HAP-1 (cell line): ENCODE results near the gene LRRC28.
A peak's percentile ranks its signal among the peaks of the same experiment; 100 is the strongest.

Source experiments
- DNase-seq, 2 experiments: peaks; one replicate each; pipeline ENCODE4 v3.0.0-alpha.2; 2016 to 2020; ENCODE audit warnings: low spot score in 2 of 2
- H3K27me3 ChIP-seq: fragments of 250-450 bp; sonication (Bioruptor Pico); 2 replicates; pipeline ENCODE4 v1.5.1; 2020; ENCODE audit warnings: low read depth, mild to moderate bottlenecking, moderate library complexity
- H3K36me3 ChIP-seq: fragments of 250-450 bp; sonication (Bioruptor Pico); replicated peaks from 2 replicates; pipeline ENCODE4 v1.5.1; 2020; ENCODE audit warnings: mild to moderate bottlenecking
- H3K4me1 ChIP-seq: fragments of 250-450 bp; sonication (Bioruptor Pico); 2 replicates; pipeline ENCODE4 v1.5.1; 2020; ENCODE audit warnings: mild to moderate bottlenecking
- H3K4me3 ChIP-seq: fragments of 250-450 bp; sonication (Bioruptor Pico); 2 replicates; pipeline ENCODE4 v1.5.1; 2020; ENCODE audit warnings: mild to moderate bottlenecking, moderate library complexity
- H3K9me3 ChIP-seq: fragments of 250-450 bp; sonication (Bioruptor Pico); 2 replicates; pipeline ENCODE4 v1.5.1; 2020; ENCODE audit warnings: mild to moderate bottlenecking, moderate library complexity
- in situ Hi-C: fragments of 300-500 bp; cut with MboI; formaldehyde crosslinking; loops from 3 replicates; pipeline ENCODE4 v1.14.3; 2020; ENCODE audit warnings: low sequenced_read_pairs, inconsistent platforms, mixed read lengths

Gene LRRC28

DNA sequence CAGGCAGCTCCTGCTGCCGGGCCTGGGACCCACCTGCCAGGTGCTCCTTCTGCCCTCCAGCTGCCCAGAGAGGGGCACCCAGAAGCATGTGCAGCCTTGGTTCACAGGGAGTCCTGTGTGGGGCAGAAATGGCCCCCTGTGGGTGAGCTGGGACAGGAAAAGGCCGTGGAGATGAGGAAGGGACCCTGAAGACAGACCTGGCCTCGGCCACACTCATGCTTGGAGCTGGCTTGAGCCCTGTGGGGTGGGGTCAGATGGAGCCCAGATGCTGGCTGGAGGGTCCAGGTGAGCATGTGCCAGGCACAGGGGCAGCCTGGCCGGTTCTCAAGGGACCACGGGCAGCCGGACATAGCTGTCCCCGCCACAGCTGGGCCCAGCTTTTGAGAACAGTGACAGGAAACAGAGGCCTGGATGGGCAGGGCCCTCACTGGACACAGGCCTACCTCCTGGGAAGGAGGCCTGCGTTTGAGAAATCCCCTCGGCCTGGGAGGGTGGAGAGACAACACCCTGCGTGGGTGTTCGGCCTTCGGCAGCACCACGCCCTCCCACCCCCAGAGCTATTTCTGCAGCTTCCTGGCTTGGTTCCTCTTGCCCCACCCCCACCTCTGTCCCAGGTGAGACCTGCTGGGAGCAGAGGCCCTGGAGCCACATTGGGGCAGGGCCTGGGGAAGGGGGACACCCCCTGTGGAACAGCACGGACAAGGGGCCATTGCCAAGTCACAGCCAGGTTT, 181.9 kb downstream of the LRRC28 start:
- H3K9me3 ChIP-seq = no peaks in the 10 kb centered on the region
- no peak for DNase-seq
- no peaks in the 10 kb centered on the region for H3K4me1 ChIP-seq
- no peaks in the 10 kb centered on the region; the same call in 1 of the 2 replicates for H3K27me3 ChIP-seq
- H3K4me3 ChIP-seq = no peak overlapping the region
- in situ Hi-C loops = no loop called here
- no peaks in the 10 kb centered on the region for H3K36me3 ChIP-seq

DNA sequence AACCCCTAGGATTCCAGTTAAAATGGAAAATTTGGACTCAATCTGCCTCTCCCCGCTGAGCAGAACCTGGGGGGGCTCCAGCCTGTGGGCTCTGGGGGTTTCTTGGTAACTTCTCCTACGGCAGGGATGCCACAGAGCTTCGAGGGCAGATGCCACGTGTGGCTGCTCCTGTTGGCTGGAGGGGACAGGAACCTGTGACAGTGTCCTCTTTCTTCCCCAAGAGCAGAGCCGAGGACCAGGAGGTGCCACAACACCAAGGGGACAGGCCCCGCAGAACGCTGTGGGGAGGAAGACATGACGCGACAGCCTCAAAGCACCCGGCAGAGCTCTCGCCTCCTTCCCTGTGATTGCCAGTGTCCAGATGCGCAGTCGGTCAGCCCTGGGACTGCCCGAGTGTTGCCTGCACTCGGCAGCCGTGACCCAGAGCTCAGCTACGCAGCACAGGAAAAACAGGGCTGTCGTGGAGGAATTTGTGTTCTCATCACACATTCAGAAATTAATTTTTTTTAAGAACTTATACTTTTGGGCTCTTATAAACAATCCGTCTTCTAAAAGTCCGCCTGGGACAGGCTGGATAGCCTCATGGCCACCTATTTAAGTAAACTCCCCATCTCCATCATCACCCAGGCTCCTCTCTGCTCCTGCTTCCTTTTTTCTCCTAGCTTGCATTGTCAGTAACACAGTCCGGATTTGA, 182.6 kb downstream of the LRRC28 start:
- Histone ChIP-seq H3K4me1 (no peaks in the 10 kb centered on the region), H3K27me3 (no peaks in the 10 kb centered on the region; the same call in 1 of the 2 replicates), H3K9me3 (no peaks in the 10 kb centered on the region), H3K36me3 (no peaks in the 10 kb centered on the region), H3K4me3 (no peak overlapping the region)
- DNase-seq = no peak
- in situ Hi-C loops = no loop called here

DNA sequence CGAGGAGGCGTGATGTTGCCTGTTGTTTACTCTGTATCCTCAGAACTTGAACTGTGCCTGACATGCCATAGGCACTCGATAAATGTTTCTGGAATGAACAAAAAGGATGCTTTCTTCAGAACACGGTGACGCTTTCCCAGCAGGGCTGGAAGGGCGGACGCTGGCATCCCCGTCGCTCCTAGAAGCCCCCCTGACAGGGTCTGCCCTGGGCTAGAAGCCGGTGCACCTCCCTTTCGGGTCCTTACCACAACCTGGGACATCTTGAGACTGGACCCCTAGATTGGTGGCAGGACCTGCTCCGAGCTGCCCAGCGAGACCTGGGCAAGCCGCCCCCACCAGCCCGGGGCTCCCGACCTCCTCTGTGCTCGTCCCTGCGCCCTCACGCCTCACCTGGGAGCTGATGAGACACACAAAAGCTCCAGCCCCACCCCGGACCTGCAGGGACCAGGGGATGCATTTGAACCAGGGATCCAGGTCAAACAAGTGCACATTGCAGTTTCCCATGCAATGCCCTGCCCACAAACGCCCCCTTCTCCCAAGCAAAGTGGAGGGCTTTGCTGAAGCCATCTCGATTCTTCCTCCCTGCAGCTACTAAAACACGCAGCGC, 183.3 kb downstream of the LRRC28 start:
- no peaks in the 10 kb centered on the region for H3K9me3 ChIP-seq
- DNase-seq = no peak
- no peaks in the 10 kb centered on the region for H3K4me1 ChIP-seq
- in situ Hi-C loops = no loop called here
- H3K4me3 ChIP-seq = no peak overlapping the region
- H3K27me3 ChIP-seq = no peaks in the 10 kb centered on the region; the same call in 1 of the 2 replicates
- no peaks in the 10 kb centered on the region for H3K36me3 ChIP-seq

DNA sequence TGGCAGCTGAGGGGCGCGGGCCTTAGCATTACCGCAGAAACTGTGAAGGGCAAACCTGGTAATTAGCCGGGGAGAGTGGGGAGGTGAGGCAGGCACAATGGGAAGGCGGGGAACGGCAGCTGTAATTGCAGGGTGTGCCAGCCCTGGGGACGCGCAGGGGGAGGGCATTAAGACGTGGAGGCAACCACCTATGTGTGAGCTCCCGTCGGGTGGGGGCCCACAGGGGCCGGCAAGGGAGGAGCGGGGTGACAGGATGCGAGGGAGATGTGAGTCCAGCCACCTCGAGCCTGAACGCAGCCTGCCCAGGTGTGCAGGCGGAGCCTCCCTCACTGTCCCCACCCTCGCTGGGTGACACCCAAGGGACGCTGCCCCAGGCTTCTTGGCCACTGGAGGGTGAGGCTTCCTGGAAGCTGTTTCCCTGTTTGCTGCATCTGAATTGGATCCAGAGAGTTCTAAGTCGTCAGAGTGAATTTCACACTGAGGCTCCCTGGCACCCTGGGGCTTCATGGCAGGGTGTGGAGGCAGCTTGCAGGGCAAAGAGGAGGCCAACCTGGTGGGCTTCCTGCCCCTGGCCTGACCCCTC, 183.9 kb downstream of the LRRC28 start:
- in situ Hi-C loops = no loop called here
- no peak for DNase-seq
- Histone ChIP-seq H3K4me1 (no peaks in the 10 kb centered on the region), H3K27me3 (no peaks in the 10 kb centered on the region; the same call in 1 of the 2 replicates), H3K36me3 (no peaks in the 10 kb centered on the region), H3K4me3 (no peak overlapping the region), H3K9me3 (no peaks in the 10 kb centered on the region)

DNA sequence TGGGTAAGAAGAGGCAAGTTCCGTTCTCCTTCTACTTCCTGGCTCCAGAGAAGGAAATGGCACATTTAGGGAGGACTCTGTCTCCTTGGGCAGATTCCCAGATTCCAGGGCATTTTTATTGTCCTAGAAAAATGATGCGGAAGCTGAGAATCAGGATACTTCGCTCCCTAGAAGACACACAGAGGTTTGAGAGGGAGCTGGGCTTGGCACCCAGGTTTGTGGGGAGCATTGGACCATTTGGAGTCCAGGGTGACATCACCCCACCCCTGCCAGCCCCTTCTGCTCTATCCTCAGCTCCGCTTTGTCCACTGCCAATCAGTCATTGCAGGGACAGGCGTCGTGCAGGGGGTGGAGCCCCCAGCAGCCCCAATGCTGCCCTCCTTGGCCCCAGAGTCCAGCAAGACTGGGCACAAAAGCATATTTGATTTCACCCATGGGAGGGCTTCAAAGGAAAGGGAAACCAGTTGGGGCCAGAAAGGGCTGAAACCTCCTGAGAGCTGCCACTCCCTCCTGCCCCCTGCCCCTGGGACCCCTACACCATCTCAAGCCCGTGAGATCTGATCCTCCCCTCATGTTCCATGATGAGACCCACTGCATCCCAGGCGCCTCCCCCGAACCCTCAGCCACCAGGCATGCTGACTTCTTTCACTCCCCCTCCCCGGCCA, 184.7 kb downstream of the LRRC28 start:
- no peaks in the 10 kb centered on the region for H3K9me3 ChIP-seq
- in situ Hi-C loops = no loop called here
- no peak overlapping the region for H3K4me3 ChIP-seq
- no peaks in the 10 kb centered on the region for H3K4me1 ChIP-seq
- no peaks in the 10 kb centered on the region; the same call in 1 of the 2 replicates for H3K27me3 ChIP-seq
- no peaks in the 10 kb centered on the region for H3K36me3 ChIP-seq
- peak in 1 of 2 experiments; percentile 2 for DNase-seq

DNA sequence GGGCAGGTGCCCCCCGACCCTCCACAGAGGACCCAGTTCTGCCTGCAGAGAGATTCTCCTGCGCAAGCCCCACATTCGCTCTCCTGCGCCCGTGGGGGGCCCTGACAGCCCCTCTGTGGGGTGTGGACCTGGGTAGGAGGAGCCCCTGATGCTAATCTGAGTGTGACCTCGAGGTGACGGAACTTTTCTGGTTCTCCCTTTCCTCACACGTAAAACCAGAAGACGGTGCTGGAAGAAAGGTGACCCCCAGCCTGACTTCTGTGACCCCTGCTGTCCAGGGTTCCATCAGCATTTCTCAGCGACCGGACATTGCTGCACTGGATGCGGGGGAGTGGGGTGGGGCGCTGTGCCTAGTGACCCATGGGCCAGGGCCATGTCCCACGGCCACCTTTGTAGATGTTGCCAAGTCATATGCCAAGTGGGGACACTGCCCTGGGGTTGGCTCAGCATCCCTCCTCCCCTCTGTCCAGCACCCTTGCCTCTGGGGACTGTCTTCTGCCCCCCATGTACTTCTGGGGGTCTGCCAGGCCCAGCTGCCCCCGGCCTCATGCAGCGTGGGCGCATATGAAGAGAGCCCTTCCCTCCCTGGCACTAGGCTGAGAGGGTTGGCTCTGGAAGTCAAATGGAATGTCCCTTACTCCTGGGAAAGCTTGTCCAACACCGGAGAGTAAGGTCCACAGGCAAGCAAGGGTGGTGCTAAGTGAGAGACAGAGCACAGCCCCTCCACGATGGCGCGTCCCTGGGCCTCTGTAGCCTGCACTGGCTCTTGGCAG, 185.4 kb downstream of the LRRC28 start:
- Histone ChIP-seq H3K4me3 (no peak overlapping the region), H3K27me3 (no peaks in the 10 kb centered on the region; the same call in 1 of the 2 replicates), H3K9me3 (no peaks in the 10 kb centered on the region), H3K4me1 (no peaks in the 10 kb centered on the region), H3K36me3 (no peaks in the 10 kb centered on the region)
- DNase-seq = peak in 1 of 2 experiments; percentile 2
- in situ Hi-C loops = no loop called here

DNA sequence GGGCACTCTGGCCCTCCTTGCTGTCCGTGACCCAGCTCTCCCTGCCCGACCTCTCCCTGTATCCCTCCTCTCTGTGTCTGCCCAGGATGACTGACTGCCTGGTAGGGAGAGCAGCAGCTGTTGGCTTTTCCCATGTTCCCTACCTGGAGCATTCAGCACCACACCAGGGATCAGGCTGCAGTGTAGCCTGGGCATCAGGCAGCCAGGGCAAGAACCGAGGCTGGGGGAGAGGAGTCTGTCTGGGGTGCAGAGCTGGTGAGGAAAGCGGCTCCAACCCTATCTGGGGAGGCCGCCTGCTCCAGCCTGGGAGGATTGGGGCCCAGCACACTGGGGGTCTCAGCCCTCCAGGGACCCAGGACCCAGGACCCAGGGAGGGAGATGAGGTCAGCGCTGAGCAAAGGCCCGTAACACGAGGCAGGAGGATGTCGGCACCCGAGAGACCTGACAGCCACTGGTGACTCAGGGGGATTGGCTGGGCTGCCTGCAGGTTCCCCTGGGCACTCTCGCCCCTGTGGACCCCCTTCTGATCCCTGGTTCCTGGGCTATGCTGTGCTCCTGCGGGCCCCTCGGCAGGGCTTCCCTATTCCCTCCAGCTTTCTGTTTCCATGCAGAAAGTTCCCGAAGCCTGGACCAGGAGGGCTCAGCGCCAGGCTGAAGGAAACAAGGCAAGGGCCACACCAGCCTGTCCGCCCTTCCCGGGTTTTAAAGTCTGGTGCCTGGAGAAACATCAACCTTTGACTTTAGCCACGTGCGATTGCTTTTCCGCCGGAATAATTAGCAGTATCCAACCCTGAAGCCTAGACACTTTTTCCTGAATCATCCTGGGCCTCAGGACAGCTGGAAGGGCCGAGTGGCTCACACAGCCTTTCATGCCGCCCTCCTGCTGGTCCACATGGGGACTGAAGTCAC, 186.3 kb downstream of the LRRC28 start:
- H3K4me1 ChIP-seq = peaks cover 6% of the 10 kb centered on the region
- in situ Hi-C loops = no loop called here
- no peaks in the 10 kb centered on the region for H3K9me3 ChIP-seq
- no peaks in the 10 kb centered on the region; the same call in 1 of the 2 replicates for H3K27me3 ChIP-seq
- H3K4me3 ChIP-seq = no peak overlapping the region
- no peaks in the 10 kb centered on the region for H3K36me3 ChIP-seq
- peak in 1 of 2 experiments; percentile 6 for DNase-seq

DNA sequence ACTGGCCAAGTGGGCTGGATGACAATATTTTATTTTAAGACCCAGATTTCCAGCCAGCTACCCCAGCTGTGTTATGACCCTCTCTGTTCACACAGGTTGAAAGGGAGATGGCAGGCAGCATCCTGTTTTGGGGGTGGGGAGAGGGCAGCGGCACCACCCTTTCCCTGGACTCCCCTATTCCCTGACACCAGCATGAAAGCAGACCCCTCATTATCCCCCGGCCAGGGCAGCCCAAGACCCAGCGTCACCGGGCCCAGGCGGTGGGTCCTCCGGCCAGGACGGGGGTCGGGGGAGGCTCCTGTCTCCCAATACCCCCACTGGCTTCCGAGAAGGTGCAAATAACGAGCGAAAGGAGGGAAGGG, 186.9 kb downstream of the LRRC28 start:
- no peak overlapping the region for H3K4me3 ChIP-seq
- DNase-seq = peak in 1 of 2 experiments; percentile 2
- no peaks in the 10 kb centered on the region for H3K9me3 ChIP-seq
- H3K36me3 ChIP-seq = no peaks in the 10 kb centered on the region
- in situ Hi-C loops = no loop called here
- no peaks in the 10 kb centered on the region; the same call in 1 of the 2 replicates for H3K27me3 ChIP-seq
- peaks cover 10% of the 10 kb centered on the region for H3K4me1 ChIP-seq

DNA sequence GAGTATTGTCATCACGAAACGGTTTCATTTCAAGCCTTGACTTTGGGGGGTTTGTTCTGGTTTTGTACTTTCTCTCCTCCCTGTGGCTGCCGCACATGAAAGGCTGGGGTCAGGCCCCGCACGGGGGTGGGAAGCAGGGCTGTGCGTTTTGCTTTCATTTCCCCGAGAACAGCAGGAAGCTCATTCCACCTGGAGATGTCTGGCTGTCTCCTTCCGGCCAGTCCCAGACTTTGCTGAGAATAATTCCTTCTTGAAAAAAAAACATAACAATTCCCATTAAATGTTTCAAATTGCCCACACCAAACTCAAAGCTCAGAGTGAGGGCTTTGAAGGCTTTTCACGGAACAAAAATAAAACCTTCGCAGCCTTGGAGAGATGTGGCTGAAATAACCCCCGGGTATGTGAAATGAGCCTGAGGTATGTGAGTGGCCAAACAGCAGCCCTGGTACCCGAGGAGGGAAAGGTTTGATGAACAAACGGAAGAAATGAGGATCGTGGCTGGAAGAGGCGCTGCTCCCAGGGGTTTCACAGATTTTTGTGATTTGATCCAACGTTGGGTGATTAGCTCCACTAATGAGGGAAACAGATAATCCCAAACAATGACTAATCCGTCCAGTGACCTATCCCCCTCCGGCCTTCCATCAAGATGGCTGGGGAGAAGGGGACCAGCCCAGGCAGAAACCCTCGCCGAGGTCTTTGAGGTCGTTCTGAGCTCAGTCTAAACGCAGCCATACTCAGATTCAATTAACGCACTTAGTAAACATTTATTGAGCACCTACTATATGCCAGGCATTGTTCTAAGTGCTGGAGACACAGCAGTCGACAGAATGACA, 187.6 kb downstream of the LRRC28 start:
- DNase-seq = peak in 1 of 2 experiments; percentile 3
- Histone ChIP-seq H3K9me3 (no peaks in the 10 kb centered on the region), H3K36me3 (no peaks in the 10 kb centered on the region), H3K4me1 (peaks cover 10% of the 10 kb centered on the region), H3K4me3 (no peak overlapping the region), H3K27me3 (no peaks in the 10 kb centered on the region; the same call in 1 of the 2 replicates)
- in situ Hi-C loops = no loop called here

DNA sequence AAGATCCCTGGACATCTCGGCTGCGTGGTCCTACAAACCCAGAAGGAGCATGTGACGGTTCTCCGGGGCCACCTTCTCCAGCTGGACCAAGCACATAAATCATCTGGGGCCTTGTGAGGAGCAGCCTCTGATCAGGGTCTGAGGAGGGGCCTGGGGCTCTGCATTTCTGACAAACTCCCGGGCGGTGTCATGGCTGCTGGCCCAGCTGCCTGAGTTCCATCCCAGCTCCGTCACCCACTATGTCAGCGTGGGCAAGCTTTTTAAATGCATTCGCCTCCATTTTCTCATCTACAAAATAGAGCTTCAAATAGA, 188.2 kb downstream of the LRRC28 start:
- in situ Hi-C loops = no loop called here
- Histone ChIP-seq H3K4me1 (peaks cover 10% of the 10 kb centered on the region), H3K4me3 (no peak overlapping the region), H3K36me3 (no peaks in the 10 kb centered on the region), H3K27me3 (no peaks in the 10 kb centered on the region; the same call in 1 of the 2 replicates), H3K9me3 (no peaks in the 10 kb centered on the region)
- DNase-seq = peak in 1 of 2 experiments; percentile 1

DNA sequence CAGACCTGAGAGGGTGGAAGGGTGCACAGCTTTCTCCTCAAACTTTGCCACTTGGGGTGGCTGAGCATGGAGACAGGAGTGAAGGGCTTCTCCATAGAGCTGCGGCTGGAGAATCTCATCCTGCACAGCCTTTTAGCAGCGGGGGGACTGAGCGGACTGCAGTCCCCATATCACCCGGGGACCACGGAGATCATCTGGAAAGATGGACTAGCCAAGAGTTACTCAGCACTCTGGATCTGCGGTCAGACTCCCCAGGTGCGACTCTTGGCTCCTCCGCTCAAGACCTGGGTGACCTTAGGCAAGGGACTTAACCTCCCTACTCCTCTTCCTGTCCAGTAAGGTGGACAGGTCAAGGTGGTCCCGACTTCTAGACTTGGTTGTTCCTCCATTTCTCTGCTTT, 188.7 kb downstream of the LRRC28 start:
- DNase-seq = peak in 1 of 2 experiments; percentile 6
- H3K9me3 ChIP-seq = no peaks in the 10 kb centered on the region
- no peak overlapping the region for H3K4me3 ChIP-seq
- H3K27me3 ChIP-seq = no peaks in the 10 kb centered on the region; the same call in 1 of the 2 replicates
- in situ Hi-C loops = no loop called here
- H3K36me3 ChIP-seq = no peaks in the 10 kb centered on the region
- peaks cover 12% of the 10 kb centered on the region for H3K4me1 ChIP-seq
